H1 (cell line): Measurements from ENCODE around the gene TMEM18. TPM values are rescaled to one million over a fixed set of nuclear protein-coding genes. Genes with fewer than 3 reads are reported as not detected.

Source experiments
- CTCF ChIA-PET: fragments of 300-600 bp; sonication (Branson Sonifier 250); formaldehyde crosslinking; loops from one replicate; lab custom pipeline; 2021; ENCODE audit not compliant: partially characterized antibody; lab: Charles Lee
- POLR2A ChIA-PET: fragments of 300-600 bp; sonication (Branson Sonifier 250); formaldehyde crosslinking; loops from one replicate; lab custom pipeline; 2021; ENCODE audit warnings: inconsistent platforms; ENCODE audit not compliant: partially characterized antibody; lab: Charles Lee
- DNase-seq, 2 experiments: peaks; one replicate each; pipeline versions ENCODE4 v3.0.0 to v3.0.0-alpha.2; 2010 to 2022; ENCODE audit warnings: low spot score in 2 of 2, low read depth in 1 of 2, mixed read lengths in 1 of 2
- FAIRE-seq: peaks from 2 replicates; lab custom pipeline; 2011; peaks lifted over from hg19 to GRCh38; lab: Jason Lieb, UNC
- H2AFZ ChIP-seq: 2 replicates; pipeline ENCODE4 v1.8.1; 2012; ENCODE audit warnings: low read length, inconsistent platforms
- H2AK5ac ChIP-seq: 2 replicates; pipeline ENCODE4 v1.6.1; 2013; ENCODE audit warnings: low read depth, low read length
- H2BK120ac ChIP-seq: replicated peaks from 2 replicates; pipeline ENCODE3; 2013; ENCODE audit warnings: low read depth, low read length, inconsistent platforms
- H2BK12ac ChIP-seq: 2 replicates; pipeline ENCODE4 v1.6.1; 2013; ENCODE audit warnings: low read depth, low read length
- H2BK15ac ChIP-seq: 2 replicates; pipeline ENCODE4 v1.6.1; 2013; ENCODE audit warnings: low read length
- H2BK20ac ChIP-seq: 2 replicates; pipeline ENCODE4 v1.6.1; 2013; ENCODE audit warnings: low read length
- H2BK5ac ChIP-seq: 2 replicates; pipeline ENCODE4 v1.6.1; 2013; ENCODE audit warnings: low read depth, low read length
- H3K14ac ChIP-seq: 2 replicates; pipeline ENCODE4 v1.6.1; 2013; ENCODE audit warnings: inconsistent platforms; ENCODE audit not compliant: insufficient read length
- H3K18ac ChIP-seq: 2 replicates; pipeline ENCODE4 v1.6.1; 2013; ENCODE audit warnings: low read length; ENCODE audit errors: extremely low read depth
- H3K23ac ChIP-seq: 2 replicates; pipeline ENCODE4 v1.6.1; 2013; ENCODE audit warnings: inconsistent platforms; ENCODE audit not compliant: insufficient read length
- H3K23me2 ChIP-seq: 2 replicates; pipeline ENCODE4 v1.6.1; 2013; ENCODE audit warnings: low read depth, low read length
- H3K27ac ChIP-seq: 2 replicates; pipeline ENCODE4 v1.6.1; 2011; ENCODE audit warnings: low read depth, low read length, inconsistent platforms
- H3K27me3 ChIP-seq, 4 experiments: replicated peaks in 1 of 4; 1 replicate in 1 of 4; 2 replicates in 3 of 4; pipeline versions ENCODE4 v1.6.1 to v1.8.1; 2011 to 2013; ENCODE audit warnings: low read length in 3 of 4, mild to moderate bottlenecking in 3 of 4, inconsistent platforms in 2 of 4, mixed read lengths in 2 of 4, moderate library complexity in 1 of 4; ENCODE audit not compliant: control insufficient read depth in 3 of 4, insufficient read depth in 3 of 4; ENCODE audit errors: extremely low read depth in 1 of 4
- H3K36me3 ChIP-seq, 4 experiments: 2 replicates each; pipeline versions ENCODE4 v1.6.1 to v1.8.1; 2011 to 2013; ENCODE audit warnings: mild to moderate bottlenecking in 4 of 4, low read length in 3 of 4, moderate library complexity in 2 of 4, control low read depth in 1 of 4, inconsistent platforms in 1 of 4; ENCODE audit not compliant: insufficient read depth in 4 of 4, control insufficient read depth in 2 of 4
- H3K4ac ChIP-seq: replicated peaks from 2 replicates; pipeline ENCODE3; 2013; ENCODE audit warnings: low read length, low read depth, mixed read lengths, inconsistent platforms; ENCODE audit not compliant: insufficient read length
- H3K4me1 ChIP-seq, 4 experiments: replicated peaks in 1 of 4; 1 replicate in 1 of 4; 2 replicates in 3 of 4; pipeline versions ENCODE4 v1.6.1 to v1.8.1; 2011 to 2013; ENCODE audit warnings: low read length in 3 of 4, inconsistent platforms in 2 of 4, mixed read lengths in 1 of 4; ENCODE audit not compliant: insufficient read depth in 4 of 4, control insufficient read depth in 3 of 4
- H3K4me2 ChIP-seq, 2 experiments: 2 replicates each; pipeline versions ENCODE4 v1.6.1 to v1.8.1; 2011 to 2013; ENCODE audit warnings: low read depth in 2 of 2, low read length in 2 of 2, control low read depth in 1 of 2, inconsistent platforms in 1 of 2, mild to moderate bottlenecking in 1 of 2; ENCODE audit not compliant: insufficient read depth in 1 of 2
- H3K4me3 ChIP-seq, 4 experiments: fragments of 200-600, 300-600 bp in 1 of 4; sonication (generic), shearing (Covaris generic), sonication (Bioruptor Twin) in 1 of 4; 2 replicates each; pipeline versions ENCODE4 v1.5.1 to v1.8.1; 2011 to 2016; ENCODE audit warnings: low read length in 4 of 4, low read depth in 3 of 4, control low read depth in 2 of 4, inconsistent platforms in 2 of 4, mild to moderate bottlenecking in 2 of 4, mixed read lengths in 1 of 4, moderate library complexity in 1 of 4; ENCODE audit not compliant: insufficient read depth in 2 of 4; ENCODE audit errors: extremely low read depth in 1 of 4
- H3K56ac ChIP-seq: replicated peaks from 2 replicates; pipeline ENCODE3; 2013; ENCODE audit warnings: low read depth, mild to moderate bottlenecking, mixed read lengths, low read length, inconsistent platforms; ENCODE audit not compliant: insufficient read length
- H3K79me1 ChIP-seq: 2 replicates; pipeline ENCODE4 v1.6.1; 2013; ENCODE audit warnings: low read depth, low read length, control low read depth
- H3K79me2 ChIP-seq, 2 experiments: 2 replicates each; pipeline versions ENCODE4 v1.6.1 to v1.8.1; 2012 to 2013; ENCODE audit warnings: low read length in 2 of 2, mild to moderate bottlenecking in 2 of 2, inconsistent platforms in 1 of 2; ENCODE audit not compliant: insufficient read depth in 2 of 2, control insufficient read depth in 1 of 2
- H3K9ac ChIP-seq, 4 experiments: replicated peaks in 1 of 4; 1 replicate in 1 of 4; 2 replicates in 3 of 4; pipeline versions ENCODE4 v1.6.1 to v1.8.1; 2011 to 2013; ENCODE audit warnings: low read depth in 3 of 4, low read length in 3 of 4, control low read depth in 2 of 4, mild to moderate bottlenecking in 2 of 4, moderate library complexity in 2 of 4, inconsistent platforms in 1 of 4; ENCODE audit errors: extremely low read depth in 1 of 4
- H3K9me3 ChIP-seq, 2 experiments: 2 replicates each; pipeline versions ENCODE4 v1.6.1 to v1.8.1; 2012 to 2013; ENCODE audit warnings: mild to moderate bottlenecking in 2 of 2, moderate library complexity in 2 of 2, control low read depth in 1 of 2, inconsistent platforms in 1 of 2, low read depth in 1 of 2, low read length in 1 of 2, mixed read lengths in 1 of 2; ENCODE audit not compliant: insufficient read depth in 2 of 2
- H4K20me1 ChIP-seq, 2 experiments: replicated peaks in 1 of 2; 2 replicates each; pipeline versions ENCODE3 to v1.8.1; 2011 to 2013; ENCODE audit warnings: inconsistent platforms in 2 of 2, low read length in 2 of 2, mild to moderate bottlenecking in 1 of 2; ENCODE audit not compliant: insufficient read depth in 2 of 2, control insufficient read depth in 1 of 2
- H4K5ac ChIP-seq: 2 replicates; pipeline ENCODE4 v1.6.1; 2013; ENCODE audit warnings: low read length, low read depth, mixed read lengths, inconsistent platforms; ENCODE audit not compliant: insufficient read length
- H4K8ac ChIP-seq: 2 replicates; pipeline ENCODE4 v1.8.0; 2013; ENCODE audit warnings: mild to moderate bottlenecking, moderate library complexity, low read length, inconsistent platforms; ENCODE audit not compliant: insufficient read depth; ENCODE audit errors: extremely low read depth
- H4K91ac ChIP-seq: replicated peaks from 2 replicates; pipeline ENCODE3; 2013; ENCODE audit warnings: low read length, mixed read lengths, inconsistent platforms; ENCODE audit not compliant: insufficient read length
- EP300 ChIP-seq, 2 experiments: IDR thresholded peaks; 1 replicate in 1 of 2; 2 replicates in 1 of 2; pipeline ENCODE4 v1.6.1; 2011 to 2012; ENCODE audit warnings: low read depth in 2 of 2, low read length in 2 of 2, mild to moderate bottlenecking in 2 of 2, borderline replicate concordance in 1 of 2, inconsistent platforms in 1 of 2, moderate library complexity in 1 of 2
- SIRT6 ChIP-seq: IDR thresholded peaks from one replicate; pipeline ENCODE4 v1.7.1; 2012; ENCODE audit warnings: low read length, inconsistent platforms
- ZNF274 ChIP-seq: IDR thresholded peaks from 2 replicates; pipeline ENCODE4 v1.7.0; 2012; ENCODE audit warnings: low read length, borderline replicate concordance; ENCODE audit errors: extremely low read depth
- WGBS, 2 experiments: shearing (Covaris generic) in 1 of 2; methylation state at CpG; one replicate each; pipeline versions ENCODE4 v1.1.6 to v1.1.7; 2013 to 2015; ENCODE audit warnings: low lambda C conversion rate in 2 of 2, mixed read lengths in 2 of 2, inconsistent platforms in 1 of 2, low coverage in 1 of 2, missing lambda C conversion rate in 1 of 2; ENCODE audit not compliant: insufficient replicate concordance in 2 of 2, insufficient coverage in 1 of 2, insufficient read length in 1 of 2; ENCODE audit errors: extremely low coverage in 1 of 2, missing lambda C conversion rate in 1 of 2; 5-methylcytosine and 5-hydroxymethylcytosine counted together
- polyA plus RNA-seq, 7 experiments: library from polyadenylated mRNA; depleted of rRNA in 3 of 7; stranded (reverse) in 5 of 7; unstranded in 2 of 7; fragments of >200 nt in 5 of 7; fragments of 200-250 nt in 2 of 7; gene quantifications; 1 replicate in 5 of 7; 2 replicates in 1 of 7; 4 replicates in 1 of 7; pipeline versions ENCODE4 v1.2.1 to v1.2.3, GENCODE V29; 2011 to 2013; ENCODE audit warnings: missing spikeins in 2 of 7, mixed read lengths in 2 of 7
- total RNA-seq: library from RNA; stranded (reverse); fragmentation: NEBNext Ultra II Directional; extraction: Animal tissue kit (Norgen Biotek cat#: 25700); gene quantifications from 2 replicates; pipeline ENCODE4 v1.2.1, GENCODE V29; 2021

The TMEM18 gene
- total and polyA plus RNA-seq, 2 of the 8 experiments (the other 6 are each of a cell fraction or from before 2014, with no cell fraction given), result 22.4 to 27.1 TPM

- Histone ChIP-seq H2AK5ac (no peak overlapping the region), H3K18ac (no peak overlapping the region), H4K91ac (no peak overlapping the region), H3K4me3 (no peak overlapping the region), H2BK20ac (no peak overlapping the region), H3K23me2 (no peaks in the 10 kb centered on the region), H3K27me3 (peaks cover 8 to 11% (median 9%) of the 10 kb centered on the region in 4 experiments), H2BK120ac (no peak overlapping the region), H3K4me1 (peaks cover 0 to 3% (median 0%) of the 10 kb centered on the region in 4 experiments; a peak in 1 of 7 replicates), H3K27ac (no peak overlapping the region), H3K36me3 (peaks cover 0 to 8% (median 0%) of the 10 kb centered on the region in 4 experiments; a peak in 1 of 8 replicates), H3K23ac (no peak overlapping the region), H2BK5ac (no peak overlapping the region), H3K4me2 (no peak overlapping the region), H2AFZ (no peak overlapping the region), H3K56ac (no peak overlapping the region), H3K9ac (no peak overlapping the region), H3K4ac (no peak overlapping the region), H2BK15ac (no peak overlapping the region), H3K79me2 (no peaks in the 10 kb centered on the region), H2BK12ac (no peak overlapping the region), H4K5ac (no peak overlapping the region), H4K8ac (no peak overlapping the region), H3K14ac (no peak overlapping the region), H4K20me1 (no peaks in the 10 kb centered on the region), H3K79me1 (no peaks in the 10 kb centered on the region), H3K9me3 (peaks cover 0 to 9% of the 10 kb centered on the region in 2 experiments; a peak in 3 of 4 replicates)
- CTCF ChIA-PET, result interaction anchor here (0.8 to 0.9 kb wide), 2 partner anchors 34 to 102 kb away, joined by 3 read pairs; no protein-coding TSS in a partner anchor
- FAIRE-seq (no peak), DNase-seq (no peak)
- no peak for TF ChIP-seq SIRT6
- no peak for TF ChIP-seq EP300 (IDR thresholded peaks at IDR 0.05; ENCODE audit: borderline replicate concordance in 1 of 2, low read depth in 2 of 2, low read length in 2 of 2)
- no peak for TF ChIP-seq ZNF274
- 83% methylated on average over 1 of the region's 1 CpG; no CpG with 5 or more reads in 1 of the 2 experiments for WGBS, 2 experiments
- POLR2A ChIA-PET, result interaction anchor here (0.7 kb wide), 1 partner anchor 32 kb away, joined by 3 read pairs; no protein-coding TSS in a partner anchor
Observed at GRCh38 chr2:631741-632140, 45.5 kb downstream of the TMEM18 start.
